ENCODE data around the gene CT45A8. TPM values are rescaled to one million over a fixed set of nuclear protein-coding genes. Genes with fewer than 3 reads are reported as not detected.

Gene CT45A8
- total and polyA plus RNA-seq, 9 of the 15 experiments (the other 6 are each of a cell fraction or from before 2014, with no cell fraction given): 6.5 to 27.7 (median 9.6) TPM; not detected in 4

DNA sequence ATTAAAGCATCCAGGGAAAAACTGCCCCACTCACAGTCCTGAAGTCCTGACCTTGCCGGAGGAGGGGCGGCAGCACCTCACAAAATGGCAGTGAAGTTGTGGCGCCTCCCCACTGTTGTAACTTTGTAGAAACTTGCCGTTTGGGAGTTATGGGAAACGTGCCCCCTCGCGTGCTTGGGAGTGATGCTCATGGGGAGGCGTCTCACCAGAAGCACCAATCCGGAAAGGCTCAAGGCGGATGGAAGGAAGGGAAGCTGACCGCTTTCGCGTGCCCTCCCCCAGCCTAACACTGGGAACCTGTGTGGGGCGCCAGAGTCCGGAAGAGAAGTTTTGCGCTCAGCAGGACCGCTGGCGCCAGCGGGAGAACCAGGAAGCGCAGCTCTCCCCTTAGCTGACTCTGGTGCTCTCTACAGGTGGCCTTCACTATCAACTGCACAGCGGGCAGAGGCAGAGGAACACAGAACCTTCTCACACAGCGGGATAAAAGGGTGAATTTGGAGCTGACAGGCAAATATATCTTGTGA, 39.0 kb upstream of the CT45A8 start, which contains the start of the genes CT45A10 and SAGE1 (continued):
- TF ChIP-seq NCOR1 (IDR thresholded peaks at IDR 0.05) (0 out of 2 replicates have a peak, but pooled peaks have one; percentile 44), ZNF79 (CRISPR knock-in tag; IDR thresholded peaks at IDR 0.05; ENCODE audit: low read depth) (no peak), CBFA2T3 (IDR thresholded peaks at IDR 0.05) (0 out of 2 replicates have a peak, but pooled peaks have one; percentile 24), NR2C2 (CRISPR knock-in tag; IDR thresholded peaks at IDR 0.05) (no peak; the same call in none of the 2 replicates), NR2C2 (tag; IDR thresholded peaks at IDR 0.05) (peak; percentile 20; the same call in 1 of the 2 replicates), GABPB1 (CRISPR knock-in tag; IDR thresholded peaks at IDR 0.05) (peak; percentile 79), ZNF408 (CRISPR knock-in tag; IDR thresholded peaks at IDR 0.05; ENCODE audit: low read depth) (no peak), KDM2B (CRISPR knock-in tag; IDR thresholded peaks at IDR 0.05) (no peak), XRCC5 (IDR thresholded peaks at IDR 0.05; ENCODE audit: low read depth, low read length) (peak; percentile 83; the same call in 1 of the 2 replicates), KLF1 (tag; IDR thresholded peaks at IDR 0.05) (no peak), RBFOX2 (IDR thresholded peaks at IDR 0.05; ENCODE audit: low read depth, low read length) (peak; percentile 93), MCM5 (IDR thresholded peaks at IDR 0.05; ENCODE audit: low read depth) (no peak), ZNF655 (CRISPR knock-in tag; IDR thresholded peaks at IDR 0.05) (no peak), ZC3H8 (IDR thresholded peaks at IDR 0.05) (no peak), ARHGAP35 (IDR thresholded peaks at IDR 0.05; ENCODE audit: partially characterized antibody) (no peak), POU5F1 (IDR thresholded peaks at IDR 0.05; ENCODE audit: borderline replicate concordance, low read depth, low read length, partially characterized antibody) (no peak), E2F4 (CRISPR knock-in tag; IDR thresholded peaks at IDR 0.05; ENCODE audit: low read depth) (no peak), U2AF2 (optimal IDR thresholded peaks at IDR 0.05; ENCODE audit: low read depth, low read length) (no peak)
- TF ChIP-seq, protein P1, sequence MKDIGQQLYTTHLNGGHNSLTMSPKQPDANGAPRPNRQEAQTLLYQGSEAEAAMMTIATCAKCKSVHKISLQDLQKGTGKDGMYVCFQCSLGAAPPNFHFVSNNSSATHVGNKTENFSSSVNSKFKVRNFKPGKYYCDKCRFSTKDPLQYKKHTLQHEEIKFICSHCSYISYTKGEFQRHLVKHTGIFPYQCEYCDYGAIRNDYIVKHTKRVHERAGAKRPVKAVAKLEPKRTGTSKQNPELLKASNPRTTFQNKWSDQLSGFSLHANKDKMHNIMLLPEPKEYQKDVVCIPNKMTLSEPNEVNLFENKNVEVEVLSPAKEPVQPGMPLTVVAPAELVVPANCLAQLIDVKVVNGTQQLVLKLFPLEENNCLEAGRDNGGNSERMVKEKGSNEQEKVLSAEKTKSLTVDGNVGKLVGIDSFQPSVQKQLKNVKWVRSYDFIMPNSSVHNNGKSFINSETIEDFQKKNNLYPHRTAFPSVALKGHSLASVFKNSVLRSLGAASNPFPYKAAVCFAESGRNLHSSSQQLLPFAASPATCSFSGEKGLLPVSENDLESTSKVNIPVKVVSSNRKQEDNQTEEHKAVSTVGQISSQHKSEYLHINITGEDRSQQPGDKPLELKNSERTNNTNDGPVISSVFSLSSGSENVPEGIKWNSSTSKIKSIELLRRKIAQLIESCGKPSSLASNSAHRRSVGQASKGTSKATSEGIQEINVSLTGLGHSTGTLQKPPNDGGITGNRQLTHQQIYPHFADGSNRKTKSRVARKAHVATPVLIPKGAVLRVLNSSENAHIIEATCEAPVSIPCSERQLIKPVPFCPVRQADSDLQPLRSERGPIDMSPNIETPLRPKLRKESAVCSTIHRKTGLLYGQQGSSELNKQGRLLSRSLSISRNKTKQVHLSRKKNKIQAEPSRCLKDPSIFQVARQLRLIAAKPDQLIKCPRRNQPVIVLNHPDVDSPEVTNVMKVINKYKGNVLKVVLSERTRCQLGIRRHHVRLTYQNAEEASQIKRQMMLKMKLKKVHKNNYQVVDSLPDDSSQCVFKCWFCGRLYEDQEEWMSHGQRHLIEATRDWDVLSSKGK (CRISPR knock-in tag; IDR thresholded peaks at IDR 0.05): no peak
- TF ChIP-seq, protein P2, sequence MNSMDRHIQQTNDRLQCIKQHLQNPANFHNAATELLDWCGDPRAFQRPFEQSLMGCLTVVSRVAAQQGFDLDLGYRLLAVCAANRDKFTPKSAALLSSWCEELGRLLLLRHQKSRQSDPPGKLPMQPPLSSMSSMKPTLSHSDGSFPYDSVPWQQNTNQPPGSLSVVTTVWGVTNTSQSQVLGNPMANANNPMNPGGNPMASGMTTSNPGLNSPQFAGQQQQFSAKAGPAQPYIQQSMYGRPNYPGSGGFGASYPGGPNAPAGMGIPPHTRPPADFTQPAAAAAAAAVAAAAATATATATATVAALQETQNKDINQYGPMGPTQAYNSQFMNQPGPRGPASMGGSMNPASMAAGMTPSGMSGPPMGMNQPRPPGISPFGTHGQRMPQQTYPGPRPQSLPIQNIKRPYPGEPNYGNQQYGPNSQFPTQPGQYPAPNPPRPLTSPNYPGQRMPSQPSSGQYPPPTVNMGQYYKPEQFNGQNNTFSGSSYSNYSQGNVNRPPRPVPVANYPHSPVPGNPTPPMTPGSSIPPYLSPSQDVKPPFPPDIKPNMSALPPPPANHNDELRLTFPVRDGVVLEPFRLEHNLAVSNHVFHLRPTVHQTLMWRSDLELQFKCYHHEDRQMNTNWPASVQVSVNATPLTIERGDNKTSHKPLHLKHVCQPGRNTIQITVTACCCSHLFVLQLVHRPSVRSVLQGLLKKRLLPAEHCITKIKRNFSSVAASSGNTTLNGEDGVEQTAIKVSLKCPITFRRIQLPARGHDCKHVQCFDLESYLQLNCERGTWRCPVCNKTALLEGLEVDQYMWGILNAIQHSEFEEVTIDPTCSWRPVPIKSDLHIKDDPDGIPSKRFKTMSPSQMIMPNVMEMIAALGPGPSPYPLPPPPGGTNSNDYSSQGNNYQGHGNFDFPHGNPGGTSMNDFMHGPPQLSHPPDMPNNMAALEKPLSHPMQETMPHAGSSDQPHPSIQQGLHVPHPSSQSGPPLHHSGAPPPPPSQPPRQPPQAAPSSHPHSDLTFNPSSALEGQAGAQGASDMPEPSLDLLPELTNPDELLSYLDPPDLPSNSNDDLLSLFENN (IDR thresholded peaks at IDR 0.05; ENCODE audit: low read depth in 2 of 2, low read length in 2 of 2): peak in 1 of 2 experiments; percentile 54; a peak in 1 of 4 replicates
